ENCODE results near the gene FJX1. TPM values are rescaled to one million over a fixed set of nuclear protein-coding genes. Genes with fewer than 3 reads are reported as not detected.

FJX1 gene
- total and polyA plus RNA-seq, 2 experiments from 2014 or later = 12.4 to 34.8 TPM

DNA sequence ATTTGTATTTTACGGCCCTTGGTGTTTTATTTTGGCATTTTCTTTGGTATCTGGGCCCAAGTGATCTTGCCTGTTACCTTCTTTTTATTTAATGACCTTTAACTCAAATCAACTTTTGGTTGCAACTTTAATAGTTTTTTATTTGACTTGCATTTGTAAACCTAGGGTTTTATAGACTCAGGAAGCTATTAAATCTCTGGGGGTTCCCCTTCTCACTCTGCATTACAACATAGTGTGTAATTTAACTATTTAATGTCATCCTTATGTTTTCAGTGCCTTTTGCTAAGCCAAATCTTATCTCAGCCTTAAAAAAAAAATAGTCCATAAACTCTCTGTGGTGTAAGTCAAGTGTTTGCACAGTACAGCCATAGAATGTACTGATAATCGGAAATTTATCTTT is 3.4 kb downstream of the FJX1 start:
- peak overlapping the region; percentile 67 for H3K27ac ChIP-seq
- H3K27me3 ChIP-seq = no peaks in the 10 kb centered on the region
- H3K4me3 ChIP-seq = no peak overlapping the region
- no peaks in the 10 kb centered on the region for H3K36me3 ChIP-seq (replicated peaks; ENCODE audit: insufficient read depth, low read depth)
- H3K9me3 ChIP-seq (ENCODE audit: low read depth) = no peaks in the 10 kb centered on the region
- no peak overlapping the region for H2AFZ ChIP-seq
- peak overlapping the region; percentile 98 for H3K4me2 ChIP-seq
- no peaks in the 10 kb centered on the region for H4K20me1 ChIP-seq (ENCODE audit: insufficient read depth, poor library complexity, severe bottlenecking)
- no peaks in the 10 kb centered on the region for H3K9me2 ChIP-seq (replicated peaks; ENCODE audit: insufficient read depth)
- WGBS (ENCODE audit: low lambda C conversion rate, missing lambda C conversion rate) = 34% methylated on average over 2 of the region's 2 CpGs
- H3K4me1 ChIP-seq (ENCODE audit: insufficient read depth) = peaks cover 19% of the 10 kb centered on the region
- H3K79me2 ChIP-seq = no peaks in the 10 kb centered on the region
- DNase-seq (ENCODE audit: low spot score) = no peak
- TF ChIP-seq EZH2 (IDR thresholded peaks at IDR 0.05; ENCODE audit: borderline replicate concordance) (no peak), EZH2phosphoT487 (IDR thresholded peaks at IDR 0.05; ENCODE audit: low read depth, severe bottlenecking, unreplicated experiment) (no peak)
- TF ChIP-seq, protein P1, sequence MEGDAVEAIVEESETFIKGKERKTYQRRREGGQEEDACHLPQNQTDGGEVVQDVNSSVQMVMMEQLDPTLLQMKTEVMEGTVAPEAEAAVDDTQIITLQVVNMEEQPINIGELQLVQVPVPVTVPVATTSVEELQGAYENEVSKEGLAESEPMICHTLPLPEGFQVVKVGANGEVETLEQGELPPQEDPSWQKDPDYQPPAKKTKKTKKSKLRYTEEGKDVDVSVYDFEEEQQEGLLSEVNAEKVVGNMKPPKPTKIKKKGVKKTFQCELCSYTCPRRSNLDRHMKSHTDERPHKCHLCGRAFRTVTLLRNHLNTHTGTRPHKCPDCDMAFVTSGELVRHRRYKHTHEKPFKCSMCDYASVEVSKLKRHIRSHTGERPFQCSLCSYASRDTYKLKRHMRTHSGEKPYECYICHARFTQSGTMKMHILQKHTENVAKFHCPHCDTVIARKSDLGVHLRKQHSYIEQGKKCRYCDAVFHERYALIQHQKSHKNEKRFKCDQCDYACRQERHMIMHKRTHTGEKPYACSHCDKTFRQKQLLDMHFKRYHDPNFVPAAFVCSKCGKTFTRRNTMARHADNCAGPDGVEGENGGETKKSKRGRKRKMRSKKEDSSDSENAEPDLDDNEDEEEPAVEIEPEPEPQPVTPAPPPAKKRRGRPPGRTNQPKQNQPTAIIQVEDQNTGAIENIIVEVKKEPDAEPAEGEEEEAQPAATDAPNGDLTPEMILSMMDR (IDR thresholded peaks at IDR 0.05; ENCODE audit: poor library complexity) = no peak

DNA sequence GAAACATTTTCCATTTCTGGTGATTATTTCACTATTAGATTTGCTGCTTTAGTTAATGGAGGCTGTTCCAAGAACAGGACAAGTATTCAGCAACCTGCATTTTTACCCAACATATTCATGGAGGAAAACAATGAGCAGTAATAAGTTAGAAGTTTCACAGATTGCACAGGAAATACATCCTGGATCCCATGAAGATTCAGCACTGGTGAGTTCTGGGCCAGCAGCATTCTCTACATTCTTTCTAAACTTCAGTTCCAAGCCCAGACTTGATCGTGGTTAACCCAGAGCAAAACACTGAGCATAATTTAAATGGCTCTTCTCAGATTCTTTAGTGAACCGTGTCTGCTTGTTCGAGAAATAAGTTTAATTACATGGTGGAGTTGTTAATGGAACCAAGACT is 3.8 kb downstream of the FJX1 start:
- H3K4me1 ChIP-seq (ENCODE audit: insufficient read depth) = peaks cover 19% of the 10 kb centered on the region
- H3K79me2 ChIP-seq = no peaks in the 10 kb centered on the region
- H3K9me2 ChIP-seq (replicated peaks; ENCODE audit: insufficient read depth) = no peaks in the 10 kb centered on the region
- H3K4me3 ChIP-seq = no peak overlapping the region
- no peaks in the 10 kb centered on the region for H3K27me3 ChIP-seq
- H3K9me3 ChIP-seq (ENCODE audit: low read depth) = no peaks in the 10 kb centered on the region
- 26% methylated on average over 3 of the region's 3 CpGs for WGBS (ENCODE audit: low lambda C conversion rate, missing lambda C conversion rate)
- TF ChIP-seq EZH2 (IDR thresholded peaks at IDR 0.05; ENCODE audit: borderline replicate concordance) (no peak), EZH2phosphoT487 (IDR thresholded peaks at IDR 0.05; ENCODE audit: low read depth, severe bottlenecking, unreplicated experiment) (no peak)
- TF ChIP-seq, protein P1 (IDR thresholded peaks at IDR 0.05; ENCODE audit: poor library complexity) = no peak
- peak overlapping the region; percentile 67 for H3K27ac ChIP-seq
- H2AFZ ChIP-seq = no peak overlapping the region
- no peak for DNase-seq (ENCODE audit: low spot score)
- H4K20me1 ChIP-seq (ENCODE audit: insufficient read depth, poor library complexity, severe bottlenecking) = no peaks in the 10 kb centered on the region
- H3K4me2 ChIP-seq = peak overlapping the region; percentile 47
- no peaks in the 10 kb centered on the region for H3K36me3 ChIP-seq (replicated peaks; ENCODE audit: insufficient read depth, low read depth)

DNA sequence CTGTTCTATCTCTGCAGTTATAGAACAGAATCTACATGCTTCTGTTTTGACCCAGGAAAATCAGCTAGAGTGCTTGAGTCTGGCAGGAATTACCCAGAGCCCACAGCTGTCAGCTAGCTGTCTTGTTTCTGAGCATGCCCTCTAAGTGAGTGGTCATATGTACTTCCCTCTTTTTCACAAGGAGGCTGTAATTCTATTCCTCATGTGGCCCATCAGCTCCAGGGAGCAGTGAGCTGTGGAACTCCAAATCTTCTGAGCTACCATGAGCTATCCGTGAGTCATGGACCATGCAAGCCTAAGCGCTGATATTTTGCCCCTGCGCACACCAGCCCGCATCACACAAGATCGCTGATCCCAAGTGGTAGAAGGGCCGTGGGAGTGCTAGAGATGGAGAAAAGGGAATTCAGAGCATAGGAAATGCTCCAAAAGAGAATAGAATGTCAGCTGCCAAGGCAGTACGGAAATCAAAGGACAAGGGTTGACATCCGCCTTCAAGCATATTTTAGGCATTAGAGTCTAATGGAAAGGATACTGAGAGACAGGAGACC is 5.4 kb downstream of the FJX1 start:
- H3K9me2 ChIP-seq (replicated peaks; ENCODE audit: insufficient read depth) = no peaks in the 10 kb centered on the region
- H3K27ac ChIP-seq = peak overlapping the region; percentile 16
- peak; percentile 39 for DNase-seq (ENCODE audit: low spot score)
- TF ChIP-seq EZH2phosphoT487 (IDR thresholded peaks at IDR 0.05; ENCODE audit: low read depth, severe bottlenecking, unreplicated experiment) (no peak), EZH2 (IDR thresholded peaks at IDR 0.05; ENCODE audit: borderline replicate concordance) (no peak)
- TF ChIP-seq, protein P1 (IDR thresholded peaks at IDR 0.05; ENCODE audit: poor library complexity) = no peak
- H3K27me3 ChIP-seq = no peaks in the 10 kb centered on the region
- WGBS (ENCODE audit: low lambda C conversion rate, missing lambda C conversion rate) = 77% methylated on average over 8 of the region's 8 CpGs
- no peak overlapping the region for H3K4me3 ChIP-seq
- no peaks in the 10 kb centered on the region for H3K9me3 ChIP-seq (ENCODE audit: low read depth)
- no peak overlapping the region for H2AFZ ChIP-seq
- no peaks in the 10 kb centered on the region for H4K20me1 ChIP-seq (ENCODE audit: insufficient read depth, poor library complexity, severe bottlenecking)
- no peak overlapping the region for H3K4me2 ChIP-seq
- no peaks in the 10 kb centered on the region for H3K79me2 ChIP-seq
- no peaks in the 10 kb centered on the region for H3K36me3 ChIP-seq (replicated peaks; ENCODE audit: insufficient read depth, low read depth)
- peaks cover 19% of the 10 kb centered on the region for H3K4me1 ChIP-seq (ENCODE audit: insufficient read depth)
